Adrenal gland (tissue), 12 donors: ENCODE data around the gene DNAL1. TPM values are rescaled to one million over a fixed set of nuclear protein-coding genes. Genes with fewer than 3 reads are reported as not detected.

Source experiments
- DNase-seq, 7 donors: peaks; one replicate each; pipeline ENCODE4 v3.0.0-alpha.2; 2019 to 2020
- H3K27ac ChIP-seq, 5 donors: fragments of 200-600 bp; sonication (generic) in 4 of 5; 1 replicate in 3 of 5; 2 replicates in 2 of 5; pipeline versions ENCODE4 v1.5.1 to v1.8.0; 2016 to 2020; ENCODE audit warnings: mild to moderate bottlenecking in 1 of 5
- H3K27me3 ChIP-seq: fragments of 200-600 bp; 2 replicates; pipeline ENCODE4 v1.8.0; 2021
- H3K36me3 ChIP-seq, 2 donors: fragments of 200-600 bp; replicated peaks in 1 of 2; 1 replicate in 1 of 2; 2 replicates in 1 of 2; pipeline versions ENCODE4 v1.5.1 to v1.8.0; 2018 to 2022
- H3K4me1 ChIP-seq, 2 donors: fragments of 200-600 bp; replicated peaks in 1 of 2; 1 replicate in 1 of 2; 2 replicates in 1 of 2; pipeline versions ENCODE4 v1.5.1 to v1.8.0; 2018 to 2021
- H3K4me3 ChIP-seq, 4 donors: fragments of 200-600 bp; sonication (generic) in 3 of 4; one replicate each; pipeline ENCODE4 v1.5.1; 2016 to 2018
- H3K9me3 ChIP-seq, 3 donors: fragments of 200-600 bp; sonication (generic) in 1 of 3; replicated peaks in 1 of 3; 1 replicate in 2 of 3; 2 replicates in 1 of 3; pipeline versions ENCODE4 v1.5.1 to v1.8.0; 2016 to 2021
- CTCF ChIP-seq, 6 experiments: fragments of 450-650 bp in 4 of 6; fragments of 200-600 bp in 2 of 6; sonication (generic) in 1 of 6; IDR thresholded peaks; 1 replicate in 5 of 6; 2 replicates in 1 of 6; pipeline versions ENCODE4 v1.5.1 to v1.8.0; 2016 to 2021; ENCODE audit warnings: antibody characterized with exemption in 6 of 6, mild to moderate bottlenecking in 2 of 6, moderate library complexity in 1 of 6
- POLR2A ChIP-seq, 2 donors: fragments of 450-650 bp; IDR thresholded peaks; one replicate each; pipeline ENCODE4 v1.6.1; 2017; ENCODE audit warnings: antibody characterized with exemption in 2 of 2, mild to moderate bottlenecking in 2 of 2, moderate library complexity in 1 of 2
- WGBS, 4 donors: extraction: QIAGEN DNeasy Blood & Tissue Kit in 2 of 4; methylation state at CpG; one replicate each; pipeline versions ENCODE4 v1.1.5 to v1.1.7; 2013 to 2017; 5-methylcytosine and 5-hydroxymethylcytosine counted together
- intact Hi-C, 2 donors: fragments of 100-400 bp; cut with DNase I; formaldehyde crosslinking; loops; one replicate each; pipeline versions ENCODE4 v1.14.1 to v1.15.0; 2022 to 2023
- polyA plus RNA-seq, 3 donors: library from polyadenylated mRNA; stranded (reverse); fragments of 200-250 nt in 2 of 3; fragments of 350-450 nt in 1 of 3; fragmentation: Illumina TruSeq in 1 of 3; extraction: RNeasy Lipid Tissue Mini Kit (QIAGEN cat#74804) in 1 of 3; gene quantifications; one replicate each; pipeline ENCODE4 v1.2.3, GENCODE V29; 2013 to 2014
- total RNA-seq, 9 donors: library from RNA; depleted of rRNA in 4 of 9; stranded (reverse); fragments of >200 nt in 4 of 9; fragments of 120-200 nt in 1 of 9; fragmentation: NEBNext Ultra II Directional in 1 of 9; extraction: Animal tissue kit (Norgen Biotek cat#: 25700) in 1 of 9; gene quantifications; one replicate each; pipeline versions ENCODE4 v1.1.0 to v1.2.4, GENCODE V29; 2013 to 2023
- donor health status: healthy with polysubstance abuse.
- donor health status: Bipolar disorder and iron deficiency.
- donor health status: DM: yes; HTN: yes; CAD: no.
- donor health status: DM: no; HTN: no; CAD: no.
- donor health status: DM: no; HTN: no; CAD: no.
- donor health status: DM: yes; HTN: yes; CAD: no.

The DNAL1 gene
- total and polyA plus RNA-seq, 12 donors = 3.6 to 24.2 (median 13.0) TPM

DNA sequence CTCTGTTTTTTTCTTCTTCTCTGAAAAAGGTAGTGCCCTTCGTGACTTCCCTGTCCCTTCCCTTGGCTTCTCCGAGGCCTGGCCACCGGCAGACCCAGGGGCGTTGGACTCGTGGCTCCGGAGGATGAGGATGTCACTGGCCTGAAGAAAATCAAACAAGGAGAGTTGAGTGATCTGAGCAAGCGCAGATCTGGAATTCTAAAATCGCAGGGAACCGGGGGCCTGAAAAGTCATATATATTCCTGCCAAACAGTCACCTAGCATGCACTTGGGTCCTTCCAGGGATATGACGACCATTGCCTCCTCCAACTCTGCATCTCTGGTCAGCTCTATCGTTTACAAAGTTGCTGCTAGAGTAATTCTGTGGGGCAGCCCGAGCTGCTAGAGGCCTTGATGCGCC, 74.6 kb downstream of the DNAL1 start:
- peak overlapping the region in 4 of 5 donors; percentile 5 to 80 (median 62) for H3K27ac ChIP-seq
- WGBS, 4 donors = 78 to 87% (median 83%) methylated on average over 13 of the region's 13 CpGs

DNA sequence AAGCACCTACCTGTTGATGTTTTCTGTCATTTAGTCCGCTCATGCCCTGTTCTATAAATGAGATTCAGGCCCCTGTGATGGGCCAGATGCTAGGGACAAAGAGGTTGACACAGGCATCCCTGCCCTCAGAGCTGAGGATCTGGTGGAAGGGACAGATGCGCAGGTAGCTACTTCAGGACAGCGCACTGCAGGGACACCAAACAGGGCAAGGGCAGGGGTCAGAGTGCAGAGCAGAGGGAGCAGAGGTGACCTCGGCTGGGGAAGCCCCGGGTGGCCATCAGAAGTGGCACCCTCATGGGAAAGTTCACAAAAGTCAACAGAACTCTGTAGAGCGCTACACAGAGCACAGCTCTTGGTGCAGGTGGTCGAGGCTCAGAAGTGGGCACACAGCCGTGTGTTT, 75.0 kb downstream of the DNAL1 start:
- Histone ChIP-seq H3K27ac (peak overlapping the region in 1 of 5 donors; percentile 80), H3K36me3 (peaks cover 0 to 69% of the 10 kb centered on the region in 2 donors), H3K4me3 (no peak overlapping the region), H3K27me3 (no peaks in the 10 kb centered on the region), H3K9me3 (no peaks in the 10 kb centered on the region), H3K4me1 (peaks cover 3 to 38% of the 10 kb centered on the region in 2 donors)
- intact Hi-C loops = no loop called here
- TF ChIP-seq POLR2A (IDR thresholded peaks at IDR 0.05) (no peak), CTCF (IDR thresholded peaks at IDR 0.05) (no peak)
- 90 to 92% (median 91%) methylated on average over 8 of the region's 8 CpGs for WGBS, 4 donors
- DNase-seq = no peak

More for the DNA sequence above, 74.6 kb downstream of the DNAL1 start:
- Histone ChIP-seq H3K36me3 (peaks cover 0 to 65% of the 10 kb centered on the region in 2 donors), H3K9me3 (no peaks in the 10 kb centered on the region), H3K4me3 (no peak overlapping the region), H3K4me1 (peaks cover 3 to 38% of the 10 kb centered on the region in 2 donors), H3K27me3 (no peaks in the 10 kb centered on the region)
- intact Hi-C loops = no loop called here
- DNase-seq = no peak
- TF ChIP-seq POLR2A (IDR thresholded peaks at IDR 0.05) (no peak), CTCF (IDR thresholded peaks at IDR 0.05) (no peak)

GRCh38 chr14:73720636-73721035, 75.8 kb downstream of the DNAL1 start:
- intact Hi-C loops = no loop called here
- H3K4me3 ChIP-seq = no peak overlapping the region
- no peak for DNase-seq
- H3K9me3 ChIP-seq = no peaks in the 10 kb centered on the region
- TF ChIP-seq CTCF (IDR thresholded peaks at IDR 0.05) (no peak), POLR2A (IDR thresholded peaks at IDR 0.05) (no peak)
- H3K27ac ChIP-seq = no peak overlapping the region
- no peaks in the 10 kb centered on the region for H3K27me3 ChIP-seq
- H3K4me1 ChIP-seq = peaks cover 10 to 46% of the 10 kb centered on the region in 2 donors
- peaks cover 0 to 77% of the 10 kb centered on the region in 2 donors for H3K36me3 ChIP-seq

DNA sequence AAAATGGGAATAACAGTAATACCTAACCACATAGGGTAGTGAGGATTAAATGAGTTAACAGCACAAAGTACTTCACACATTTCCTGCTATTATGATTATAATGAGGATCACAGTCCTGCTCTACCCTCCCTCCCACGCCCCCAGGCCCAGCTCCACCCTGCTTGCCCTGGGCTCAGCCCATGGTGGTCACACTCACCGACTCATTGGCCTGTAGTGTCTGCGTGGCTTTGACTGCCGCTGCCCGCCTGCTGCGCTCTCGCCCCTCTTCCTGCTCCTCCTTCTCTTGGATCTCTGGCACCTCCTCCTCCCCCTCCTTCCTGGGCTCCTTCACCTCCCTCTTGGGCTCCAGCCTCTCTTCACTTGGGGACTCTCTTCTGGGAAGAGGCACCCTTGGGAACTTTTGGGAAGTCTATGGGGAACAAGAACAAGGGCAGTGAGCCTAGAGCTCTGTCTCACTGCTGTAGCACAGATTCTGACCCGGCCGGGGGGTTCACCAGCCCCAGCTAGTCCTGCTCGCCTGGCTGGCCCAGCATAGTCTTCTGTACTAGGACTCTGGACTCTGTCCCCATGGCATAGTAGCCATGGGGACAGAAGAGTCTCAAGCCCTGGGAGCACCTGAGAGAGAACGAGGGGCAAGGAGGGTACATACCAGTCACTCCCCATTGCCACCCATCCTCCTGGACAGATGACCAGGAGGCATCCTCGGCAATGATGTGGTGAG, 76.5 kb downstream of the DNAL1 start:
- no peak for TF ChIP-seq CTCF (IDR thresholded peaks at IDR 0.05)
- no peak for TF ChIP-seq POLR2A (IDR thresholded peaks at IDR 0.05)
- Histone ChIP-seq H3K4me3 (no peak overlapping the region), H3K27me3 (no peaks in the 10 kb centered on the region), H3K27ac (peak overlapping the region in 1 of 5 donors; percentile 27), H3K9me3 (no peaks in the 10 kb centered on the region), H3K36me3 (peaks cover 0 to 84% of the 10 kb centered on the region in 2 donors), H3K4me1 (peaks cover 10 to 53% of the 10 kb centered on the region in 2 donors)
- DNase-seq = no peak
- WGBS, 4 donors = 88 to 97% (median 93%) methylated on average over 7 to 12 of the region's 12 CpGs
- intact Hi-C loops = no loop called here
